Small intestine (tissue), 7 donors: ENCODE measurements around the gene MOCS3. TPM values are rescaled to one million over a fixed set of nuclear protein-coding genes. Genes with fewer than 3 reads are reported as not detected.
"Not testable (repeated sequence)": the region's sequence is repeated elsewhere in the genome, so short reads cannot be mapped to it uniquely, and the experiment has no call there.

Source experiments
- DNase-seq, 2 donors: peaks; one replicate each; pipeline versions ENCODE4 v3.0.0 to v3.0.0-alpha.2; 2013
- FAIRE-seq: peaks from 2 replicates; lab custom pipeline; 2012; peaks lifted over from hg19 to GRCh38; lab: Jason Lieb, UNC
- H3K27ac ChIP-seq, 3 donors: one replicate each; pipeline ENCODE4 v1.5.1; 2013; ENCODE audit warnings: low read length in 2 of 3, mild to moderate bottlenecking in 2 of 3, control low read depth in 1 of 3, inconsistent platforms in 1 of 3, low read depth in 1 of 3, moderate library complexity in 1 of 3
- H3K27me3 ChIP-seq, 3 donors: one replicate each; pipeline ENCODE4 v1.6.1; 2013; ENCODE audit warnings: low read length in 3 of 3, inconsistent platforms in 1 of 3; ENCODE audit not compliant: control insufficient read depth in 3 of 3, insufficient read depth in 3 of 3
- H3K36me3 ChIP-seq, 3 donors: one replicate each; pipeline ENCODE4 v1.6.1; 2013; ENCODE audit warnings: low read length in 3 of 3, inconsistent platforms in 1 of 3, low read depth in 1 of 3, mild to moderate bottlenecking in 1 of 3, moderate library complexity in 1 of 3; ENCODE audit not compliant: control insufficient read depth in 3 of 3, insufficient read depth in 2 of 3
- H3K4me1 ChIP-seq, 3 donors: one replicate each; pipeline ENCODE4 v1.6.1; 2013; ENCODE audit warnings: low read length in 2 of 3, inconsistent platforms in 1 of 3, low read depth in 1 of 3, mild to moderate bottlenecking in 1 of 3, moderate library complexity in 1 of 3; ENCODE audit not compliant: control insufficient read depth in 3 of 3, insufficient read depth in 2 of 3
- H3K4me3 ChIP-seq, 3 donors: one replicate each; pipeline ENCODE4 v1.5.1; 2013; ENCODE audit warnings: low read length in 3 of 3, control low read depth in 1 of 3, inconsistent platforms in 1 of 3, low read depth in 1 of 3, mild to moderate bottlenecking in 1 of 3, moderate library complexity in 1 of 3
- H3K9me3 ChIP-seq, 2 donors: one replicate each; pipeline ENCODE4 v1.6.1; 2013; ENCODE audit warnings: low read depth in 1 of 2, low read length in 1 of 2; ENCODE audit not compliant: control insufficient read depth in 2 of 2, insufficient read depth in 1 of 2
- WGBS, 3 donors: extraction: QIAGEN DNeasy Blood & Tissue Kit; methylation state at CpG; one replicate each; pipeline ENCODE4 v1.1.7; 2013; 5-methylcytosine and 5-hydroxymethylcytosine counted together
- polyA plus RNA-seq, 4 donors: library from polyadenylated mRNA; stranded (reverse) in 3 of 4; unstranded in 1 of 4; fragments of 200-250 nt in 3 of 4; fragments of 120-200 nt in 1 of 4; gene quantifications; one replicate each; pipeline versions ENCODE4 v1.2.1 to v1.2.3, GENCODE V29; 2013
- donor health status: healthy with polysubstance abuse.
- donor health status: control.
- donor health status: control.
- donor health status: Bipolar disorder and iron deficiency.
- donor health status: healthy.

The MOCS3 gene
- polyA plus RNA-seq, 4 donors = 2.2 to 4.7 (median 2.9) TPM

DNA sequence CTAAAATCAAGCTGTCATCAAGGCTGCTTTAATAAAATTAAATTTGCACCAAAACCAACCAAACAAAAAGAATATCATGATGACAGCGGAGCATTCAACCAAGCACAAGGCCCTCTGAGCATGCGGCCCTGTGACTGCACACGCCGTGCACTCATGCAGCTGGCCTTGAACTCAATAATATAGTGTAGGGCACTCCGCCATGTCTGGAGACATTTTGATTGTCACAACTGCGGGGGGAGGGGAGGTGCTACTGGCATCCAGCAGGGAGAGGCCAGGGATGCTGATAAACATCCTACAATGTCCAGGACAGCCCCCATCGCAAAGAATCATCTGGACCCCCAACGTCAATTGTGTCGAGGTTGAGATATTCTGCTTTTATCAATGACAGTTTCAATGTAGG is 9.7 kb downstream of the MOCS3 start:
- DNase-seq (no peak), FAIRE-seq (no peak)
- Histone ChIP-seq H3K27me3 (peaks cover 0 to 23% (median 3%) of the 10 kb centered on the region in 3 donors), H3K9me3 (no peaks in the 10 kb centered on the region), H3K4me1 (no peaks in the 10 kb centered on the region), H3K4me3 (no peak overlapping the region), H3K27ac (no peak overlapping the region), H3K36me3 (no peaks in the 10 kb centered on the region)
- 73 to 78% (median 77%) methylated on average over 9 of the region's 9 CpGs for WGBS, 3 donors

GRCh38 chr20:50969435-50969834 is 10.8 kb downstream of the MOCS3 start:
- Histone ChIP-seq H3K36me3 (no peaks in the 10 kb centered on the region), H3K27ac (no peak overlapping the region), H3K27me3 (peaks cover 0 to 23% (median 3%) of the 10 kb centered on the region in 3 donors), H3K4me1 (no peaks in the 10 kb centered on the region), H3K4me3 (no peak overlapping the region), H3K9me3 (no peaks in the 10 kb centered on the region)
- DNase-seq = no peak
- WGBS, 3 donors = 77 to 86% (median 86%) methylated on average over 4 to 5 of the region's 5 CpGs
- no peak for FAIRE-seq

DNA sequence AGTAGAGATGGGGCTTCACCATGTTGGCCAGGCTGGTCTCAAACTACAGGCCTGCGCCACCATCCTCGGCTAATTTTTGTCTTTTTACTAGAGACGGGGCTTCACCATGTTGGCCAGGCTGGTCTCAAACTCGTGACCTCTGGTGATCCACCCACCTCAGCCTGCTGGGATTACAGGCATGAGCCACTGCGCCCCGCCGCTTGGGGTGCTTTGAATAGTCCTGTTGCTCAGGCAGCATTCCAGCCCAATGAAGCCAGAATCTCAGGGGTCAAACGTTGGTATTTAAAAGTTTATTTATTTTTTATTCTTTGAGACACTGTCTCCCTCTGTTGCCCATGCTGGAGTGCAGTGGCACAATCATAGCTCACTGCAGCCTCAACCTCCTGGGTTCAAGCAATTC is 11.3 kb downstream of the MOCS3 start:
- no peak for FAIRE-seq
- no peak overlapping the region for H3K4me3 ChIP-seq
- WGBS, 3 donors = 75 to 80% (median 78%) methylated on average over 8 of the region's 8 CpGs

DNA sequence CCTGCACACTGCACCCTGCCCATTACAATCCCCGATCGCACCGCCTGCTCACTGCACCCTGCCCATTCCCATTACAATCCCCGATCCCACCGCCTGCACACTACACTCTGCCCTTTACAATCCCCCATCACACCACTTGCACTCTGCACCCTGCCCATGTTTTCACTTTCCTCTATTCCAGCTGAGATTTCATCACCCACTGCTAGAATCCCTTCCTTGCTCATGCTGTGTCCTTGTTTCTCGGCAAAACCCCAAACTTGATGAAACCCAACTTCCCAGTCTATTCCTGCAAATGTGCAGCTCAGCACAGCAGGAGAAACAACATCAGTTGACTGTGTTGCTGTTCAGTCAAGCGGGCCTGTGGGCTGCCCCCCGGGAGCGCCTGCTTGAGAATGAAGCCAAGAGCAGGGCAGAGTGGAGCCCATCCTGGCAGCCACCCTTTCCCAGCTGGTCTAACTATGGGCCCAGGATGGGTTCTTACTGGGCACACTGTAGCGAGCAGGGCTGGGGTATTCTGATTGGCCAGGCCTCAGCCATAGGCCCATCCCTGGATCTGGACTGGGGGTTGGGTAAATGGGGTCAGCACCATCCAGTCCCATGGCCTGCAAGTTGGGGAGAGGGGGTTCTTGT is 17.2 kb downstream of the MOCS3 start:
- no peak overlapping the region for H3K27ac ChIP-seq
- no peaks in the 10 kb centered on the region for H3K36me3 ChIP-seq
- peaks cover 0 to 2% (median 0%) of the 10 kb centered on the region in 3 donors for H3K4me1 ChIP-seq
- H3K9me3 ChIP-seq = no peaks in the 10 kb centered on the region
- 91 to 92% (median 92%) methylated on average over 10 of the region's 10 CpGs for WGBS, 3 donors
- no peak overlapping the region for H3K4me3 ChIP-seq
- no peak for FAIRE-seq
- no peak for DNase-seq
- H3K27me3 ChIP-seq = peaks cover 0 to 5% (median 0%) of the 10 kb centered on the region in 3 donors

More for the DNA sequence above, 11.3 kb downstream of the MOCS3 start:
- Histone ChIP-seq H3K4me1 (no peaks in the 10 kb centered on the region), H3K36me3 (no peaks in the 10 kb centered on the region), H3K27ac (no peak overlapping the region), H3K9me3 (no peaks in the 10 kb centered on the region), H3K27me3 (peaks cover 0 to 21% (median 3%) of the 10 kb centered on the region in 3 donors)
- DNase-seq = no peak

GRCh38 chr20:50977066-50978021 is 18.7 kb downstream of the MOCS3 start:
- H3K4me1 ChIP-seq = peaks cover 0 to 2% (median 0%) of the 10 kb centered on the region in 3 donors
- FAIRE-seq = no peak
- H3K4me3 ChIP-seq = no peak overlapping the region
- DNase-seq = no peak
- 38 to 52% (median 50%) methylated on average over 20 of the region's 20 CpGs for WGBS, 3 donors
- peaks cover 0 to 7% (median 0%) of the 10 kb centered on the region in 3 donors for H3K27me3 ChIP-seq
- no peaks in the 10 kb centered on the region for H3K36me3 ChIP-seq
- no peaks in the 10 kb centered on the region for H3K9me3 ChIP-seq
- H3K27ac ChIP-seq = no peak overlapping the region

DNA sequence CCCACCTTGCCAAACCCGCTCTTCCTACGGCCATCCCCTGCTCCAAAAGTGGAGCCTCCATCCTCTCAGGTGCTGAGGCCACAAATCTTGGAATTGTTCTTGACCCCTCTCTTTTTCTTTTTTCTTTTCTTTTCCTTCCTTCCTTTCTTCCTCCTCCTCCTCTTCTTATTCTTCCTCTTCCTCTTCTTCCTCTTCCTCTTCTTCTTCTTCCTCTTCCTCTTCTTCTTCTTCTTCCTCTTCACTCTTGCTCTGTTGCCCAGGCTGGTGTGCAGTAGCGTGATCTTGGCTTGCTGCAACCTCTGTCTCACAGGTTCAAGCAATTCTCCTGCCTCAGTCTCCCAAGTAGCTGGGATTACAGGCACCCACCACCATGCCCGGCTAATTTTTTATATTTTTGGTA is 19.9 kb downstream of the MOCS3 start:
- H3K27ac ChIP-seq, H3K27me3 ChIP-seq, FAIRE-seq, H3K4me3 ChIP-seq, H3K4me1 ChIP-seq, H3K36me3 ChIP-seq, H3K9me3 ChIP-seq, DNase-seq: not testable (repeated sequence)
- 90 to 92% (median 91%) methylated on average over 4 of the region's 4 CpGs for WGBS, 3 donors

DNA sequence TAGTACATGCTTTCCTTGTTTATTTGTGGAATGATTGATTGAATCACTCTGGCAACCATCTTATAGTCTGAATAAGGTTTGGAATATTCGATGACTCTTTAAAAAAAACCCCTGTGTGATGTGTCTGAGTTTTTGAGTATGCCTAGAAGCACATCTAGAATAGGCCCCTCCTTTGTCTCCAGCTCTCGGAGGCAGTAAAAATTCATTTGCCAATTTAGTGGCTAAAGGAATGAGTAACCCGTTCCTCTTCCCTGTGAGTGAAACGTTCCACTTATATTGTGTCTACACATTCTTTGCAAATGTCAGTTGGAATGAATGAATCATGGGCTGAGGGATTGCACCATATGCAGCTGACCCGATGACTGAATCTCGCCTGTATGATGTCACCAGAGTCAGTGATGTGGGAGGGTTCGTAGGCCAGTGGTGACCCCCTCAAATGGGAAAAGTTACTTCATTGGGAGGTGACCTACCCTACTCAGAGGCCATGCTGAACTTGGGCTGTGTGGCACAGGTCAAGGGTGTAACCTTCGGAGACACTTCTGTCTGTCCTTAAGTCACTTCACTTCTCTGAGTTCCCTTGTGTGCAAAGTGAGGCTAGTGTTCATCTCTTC is 21.6 kb downstream of the MOCS3 start:
- no peaks in the 10 kb centered on the region for H3K9me3 ChIP-seq
- DNase-seq (no peak), FAIRE-seq (no peak)
- H3K27me3 ChIP-seq = peaks cover 0 to 7% (median 0%) of the 10 kb centered on the region in 3 donors
- H3K27ac ChIP-seq = peak overlapping the region in 1 of 3 donors; percentile 18
- no peaks in the 10 kb centered on the region for H3K36me3 ChIP-seq
- WGBS, 3 donors = 54 to 70% (median 69%) methylated on average over 8 of the region's 8 CpGs
- peaks cover 0 to 2% (median 0%) of the 10 kb centered on the region in 3 donors for H3K4me1 ChIP-seq
- no peak overlapping the region for H3K4me3 ChIP-seq
